HG03159 (cell line): Measurements from ENCODE around the gene MPRIP.
"Not testable (repeated sequence)": the region's sequence is repeated elsewhere in the genome, so short reads cannot be mapped to it uniquely, and the experiment has no call there.

ENCODE experiments used
- ATAC-seq: cut with Tn5 transposase; IDR thresholded peaks from one replicate; pipeline ENCODE4 v1.9.1; 2021; ENCODE audit warnings: mild to moderate bottlenecking, moderate library complexity; ENCODE audit not compliant: unreplicated experiment

Gene MPRIP

GRCh38 chr17:17142556-17142955 lies 100.3 kb downstream of the MPRIP start:
- no peak for ATAC-seq

- no peak for ATAC-seq
These were observed 101.2 kb downstream of the MPRIP start for GRCh38 chr17:17143501-17143900.

GRCh38 chr17:17144061-17144460 lies 101.8 kb downstream of the MPRIP start:
- no peak for ATAC-seq

- no peak for ATAC-seq
These were observed 102.8 kb downstream of the MPRIP start for GRCh38 chr17:17144916-17145665.

- no peak for ATAC-seq
These were observed 104.6 kb downstream of the MPRIP start for GRCh38 chr17:17146786-17147406.

- ATAC-seq, result no peak
These were observed 105.6 kb downstream of the MPRIP start for GRCh38 chr17:17147821-17148220.

- ATAC-seq, result no peak
These were observed 107.5 kb downstream of the MPRIP start for GRCh38 chr17:17149520-17150447.

- ATAC-seq, result no peak
These were observed 108.2 kb downstream of the MPRIP start for GRCh38 chr17:17150448-17150800.

- no peak for ATAC-seq
These were observed 108.8 kb downstream of the MPRIP start for GRCh38 chr17:17151055-17151454.

- ATAC-seq, result no peak
These were observed 109.3 kb downstream of the MPRIP start for GRCh38 chr17:17151541-17151940.

GRCh38 chr17:17151962-17152361 lies 109.7 kb downstream of the MPRIP start:
- ATAC-seq, result no peak

- ATAC-seq, result no peak
These were observed 110.1 kb downstream of the MPRIP start for GRCh38 chr17:17152385-17152784.

GRCh38 chr17:17153071-17153470 lies 110.8 kb downstream of the MPRIP start:
- ATAC-seq, result no peak

- no peak for ATAC-seq
These were observed 111.5 kb downstream of the MPRIP start for GRCh38 chr17:17153709-17154108.

GRCh38 chr17:17154556-17154955 lies 112.3 kb downstream of the MPRIP start:
- no peak for ATAC-seq

- no peak for ATAC-seq
These were observed 112.7 kb downstream of the MPRIP start for GRCh38 chr17:17154981-17155380.

GRCh38 chr17:17155568-17155967 lies 113.3 kb downstream of the MPRIP start:
- no peak for ATAC-seq

GRCh38 chr17:17156107-17156506 lies 113.8 kb downstream of the MPRIP start:
- ATAC-seq, result no peak

- ATAC-seq, result no peak
These were observed 114.3 kb downstream of the MPRIP start for GRCh38 chr17:17156511-17156910.

- no peak for ATAC-seq
These were observed 114.8 kb downstream of the MPRIP start for GRCh38 chr17:17157041-17157440.

GRCh38 chr17:17158506-17158905 lies 116.2 kb downstream of the MPRIP start:
- not testable (repeated sequence) for ATAC-seq

- ATAC-seq, result no peak
These were observed 117.3 kb downstream of the MPRIP start for GRCh38 chr17:17159571-17159970.
